Measurements from ENCODE around the gene PPIL4. TPM values are rescaled to one million over a fixed set of nuclear protein-coding genes. Genes with fewer than 3 reads are reported as not detected.
"Not testable (repeated sequence)": the region's sequence is repeated elsewhere in the genome, so short reads cannot be mapped to it uniquely, and the experiment has no call there.

The PPIL4 gene
- total RNA-seq, 4 donors from 2014 or later: 22.1 to 30.2 (median 26.1) TPM

DNA sequence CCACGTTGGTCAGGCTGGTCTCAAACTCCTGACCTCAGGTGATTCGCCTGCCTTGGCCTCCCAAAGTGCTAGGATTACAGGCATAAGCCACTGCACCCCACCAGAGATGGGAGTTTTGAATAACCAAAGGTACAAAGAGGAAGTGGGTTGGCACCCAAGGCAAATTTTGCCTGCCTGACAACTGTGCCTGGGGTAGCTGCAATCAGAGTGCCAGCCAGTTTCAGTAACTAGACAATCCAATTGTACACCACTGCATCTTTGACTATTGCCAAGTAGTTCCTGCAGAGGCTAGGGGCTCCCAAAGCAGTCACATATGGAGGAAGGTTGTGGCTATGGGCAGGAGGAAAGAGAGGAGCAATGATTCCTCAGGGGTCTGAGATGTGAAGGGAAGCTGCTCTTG lies 77.7 kb downstream of the PPIL4 start:
- Histone ChIP-seq H3K27me3 (peaks cover 0 to 5% (median 0%) of the 10 kb centered on the region in 4 donors), H3K4me3 (no peak overlapping the region), H3K27ac (replicated peaks in 1 of 4) (no peak overlapping the region), H3K9me3 (no peaks in the 10 kb centered on the region), H3K4me1 (peaks cover 6 to 23% (median 22%) of the 10 kb centered on the region in 4 donors), H3K36me3 (no peaks in the 10 kb centered on the region)
- intact Hi-C loops (cut with DNase I): no loop called here
- DNase-seq (ENCODE audit: extremely low spot score): no peak
- 79% methylated on average over 2 of the region's 2 CpGs for WGBS
- TF ChIP-seq POLR2A (IDR thresholded peaks at IDR 0.05; ENCODE audit: low read depth) (no peak), EP300 (IDR thresholded peaks at IDR 0.05) (no peak), CTCF (IDR thresholded peaks at IDR 0.05) (no peak), POLR2AphosphoS5 (IDR thresholded peaks at IDR 0.05) (no peak)

DNA sequence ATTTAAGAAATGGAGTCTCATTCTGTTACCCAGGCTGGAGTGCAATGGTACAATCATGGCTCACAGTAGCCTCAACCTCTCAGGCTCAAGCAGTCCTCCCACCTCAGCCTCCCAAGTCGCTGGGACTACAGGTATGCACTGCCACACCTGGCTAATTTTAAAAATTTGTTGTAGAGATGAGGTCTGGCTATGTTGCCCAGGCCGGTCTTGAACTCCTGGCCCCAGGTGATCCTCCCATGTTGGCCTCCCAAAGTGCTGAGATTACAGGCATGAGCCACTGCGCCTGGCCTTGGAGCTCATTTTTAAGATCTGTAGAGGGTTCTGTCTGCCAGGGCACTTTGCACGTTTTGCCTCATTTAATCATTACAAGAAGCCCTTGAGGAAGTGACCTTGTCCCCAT lies 78.6 kb downstream of the PPIL4 start:
- no peak overlapping the region for H3K4me3 ChIP-seq
- WGBS: 86% methylated on average over 4 of the region's 4 CpGs
- intact Hi-C loops (cut with DNase I): no loop called here

DNA sequence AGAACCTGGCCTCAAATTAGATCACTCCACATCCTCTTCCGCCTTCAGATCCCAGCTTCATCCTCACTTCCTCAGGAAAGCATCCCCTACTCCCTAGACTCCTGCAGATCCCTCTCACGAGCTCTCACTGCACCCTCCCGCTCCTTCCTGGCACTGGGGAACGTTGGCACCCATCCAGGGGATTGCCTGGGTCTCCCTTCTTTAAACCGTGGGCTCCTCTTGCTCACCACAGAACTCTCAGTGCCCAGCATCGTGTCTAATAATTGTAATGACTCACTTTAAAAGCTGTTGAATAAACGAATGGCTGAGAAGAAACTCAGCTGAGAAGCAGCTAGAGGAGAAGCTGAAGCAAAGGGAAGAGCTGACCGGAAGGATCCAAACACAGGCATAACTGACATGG lies 81.4 kb downstream of the PPIL4 start:
- no peak for DNase-seq (ENCODE audit: extremely low spot score)
- Histone ChIP-seq H3K4me3 (no peak overlapping the region), H3K9me3 (no peaks in the 10 kb centered on the region), H3K27ac (replicated peaks in 1 of 4) (peak overlapping the region in 2 of 4 donors; percentile 43 to 47), H3K4me1 (peaks cover 0 to 25% (median 22%) of the 10 kb centered on the region in 4 donors), H3K27me3 (peaks cover 0 to 5% (median 0%) of the 10 kb centered on the region in 4 donors), H3K36me3 (no peaks in the 10 kb centered on the region)
- whole genome bisulfite sequencing: 40% methylated on average over 8 of the region's 8 CpGs
- TF ChIP-seq POLR2A (IDR thresholded peaks at IDR 0.05; ENCODE audit: low read depth) (no peak), CTCF (IDR thresholded peaks at IDR 0.05) (no peak), EP300 (IDR thresholded peaks at IDR 0.05) (no peak), POLR2AphosphoS5 (IDR thresholded peaks at IDR 0.05) (no peak)
- intact Hi-C loops (cut with DNase I): no loop called here

More for the DNA sequence above, 78.6 kb downstream of the PPIL4 start:
- peaks cover 0 to 25% (median 22%) of the 10 kb centered on the region in 4 donors for H3K4me1 ChIP-seq
- TF ChIP-seq EP300 (IDR thresholded peaks at IDR 0.05) (no peak), CTCF (IDR thresholded peaks at IDR 0.05) (no peak), POLR2A (IDR thresholded peaks at IDR 0.05; ENCODE audit: low read depth) (no peak), POLR2AphosphoS5 (IDR thresholded peaks at IDR 0.05) (no peak)
- no peak for DNase-seq (ENCODE audit: extremely low spot score)
- H3K9me3 ChIP-seq: no peaks in the 10 kb centered on the region
- H3K36me3 ChIP-seq: no peaks in the 10 kb centered on the region
- peaks cover 0 to 5% (median 0%) of the 10 kb centered on the region in 4 donors for H3K27me3 ChIP-seq
- no peak overlapping the region for H3K27ac ChIP-seq (replicated peaks in 1 of 4)

- WGBS: 39% methylated on average over 4 of the region's 4 CpGs
- no peak for DNase-seq (ENCODE audit: extremely low spot score)
- peaks cover 0 to 25% (median 22%) of the 10 kb centered on the region in 4 donors for H3K4me1 ChIP-seq
- H3K4me3 ChIP-seq: no peak overlapping the region
- H3K9me3 ChIP-seq: no peaks in the 10 kb centered on the region
- no peaks in the 10 kb centered on the region for H3K36me3 ChIP-seq
- intact Hi-C loops (cut with DNase I): no loop called here
- peak in 1 of 2 donors; percentile 17 for TF ChIP-seq POLR2AphosphoS5 (IDR thresholded peaks at IDR 0.05)
- no peak for TF ChIP-seq EP300 (IDR thresholded peaks at IDR 0.05)
- H3K27ac ChIP-seq (replicated peaks in 1 of 4): peak overlapping the region in 2 of 4 donors; percentile 43 to 47
- H3K27me3 ChIP-seq: peaks cover 0 to 4% (median 0%) of the 10 kb centered on the region in 4 donors
These were observed 82.1 kb downstream of the PPIL4 start for GRCh38 chr6:149463781-149464180.

GRCh38 chr6:149462712-149463111 lies 83.1 kb downstream of the PPIL4 start:
- H3K4me3 ChIP-seq; H3K36me3 ChIP-seq; H3K27ac ChIP-seq (replicated peaks in 1 of 4); DNase-seq (ENCODE audit: extremely low spot score); H3K9me3 ChIP-seq; intact Hi-C loops (cut with DNase I); H3K27me3 ChIP-seq: not testable (repeated sequence)
- WGBS: 82% methylated on average over 7 of the region's 7 CpGs
- peaks cover 4 to 31% (median 21%) of the 10 kb centered on the region in 4 donors for H3K4me1 ChIP-seq

DNA sequence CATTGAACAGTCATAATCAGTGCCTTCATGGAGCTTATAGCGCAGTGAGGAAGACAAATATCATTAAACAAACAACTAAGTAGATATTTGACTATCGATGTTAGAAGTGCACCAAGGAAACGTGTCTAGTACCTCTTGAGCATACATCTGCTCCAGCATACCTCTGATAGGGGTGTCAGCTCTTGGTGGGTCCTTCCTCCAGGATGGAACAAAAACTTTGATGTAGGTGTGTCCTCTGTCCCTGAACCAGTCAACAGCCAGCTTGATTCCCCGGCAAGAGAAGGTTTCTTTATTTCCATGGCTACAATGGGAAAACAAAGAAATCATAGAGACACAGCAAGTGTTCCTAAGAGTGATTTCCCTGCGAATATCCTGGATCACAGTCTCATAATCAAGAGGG lies 84.2 kb downstream of the PPIL4 start:
- 88% methylated on average over 5 of the region's 5 CpGs for WGBS
- no peaks in the 10 kb centered on the region for H3K9me3 ChIP-seq
- H3K4me3 ChIP-seq: no peak overlapping the region
- peaks cover 14 to 41% (median 32%) of the 10 kb centered on the region in 4 donors for H3K4me1 ChIP-seq
- TF ChIP-seq POLR2A (IDR thresholded peaks at IDR 0.05; ENCODE audit: low read depth) (no peak), POLR2AphosphoS5 (IDR thresholded peaks at IDR 0.05) (no peak), EP300 (IDR thresholded peaks at IDR 0.05) (no peak), CTCF (IDR thresholded peaks at IDR 0.05) (no peak)
- H3K27ac ChIP-seq (replicated peaks in 1 of 4): no peak overlapping the region
- H3K36me3 ChIP-seq: no peaks in the 10 kb centered on the region
- no peaks in the 10 kb centered on the region for H3K27me3 ChIP-seq
- intact Hi-C loops (cut with DNase I): no loop called here
- DNase-seq (ENCODE audit: extremely low spot score): no peak

- H3K9me3 ChIP-seq; H3K4me3 ChIP-seq; DNase-seq (ENCODE audit: extremely low spot score); H3K27ac ChIP-seq (replicated peaks in 1 of 4); intact Hi-C loops (cut with DNase I); H3K36me3 ChIP-seq; H3K27me3 ChIP-seq: not testable (repeated sequence)
- 83% methylated on average over 3 of the region's 3 CpGs for WGBS
- peaks cover 19 to 51% (median 36%) of the 10 kb centered on the region in 4 donors for H3K4me1 ChIP-seq
These were observed 85.6 kb downstream of the PPIL4 start for GRCh38 chr6:149460249-149460648.

All from esophagus muscularis mucosa (tissue), 4 donors.